DMS79 treated with DMSO at 0.1 percent for 48 hours (cell line): ENCODE measurements around the gene C10orf53.
"Not testable (repeated sequence)": the region's sequence is repeated elsewhere in the genome, so short reads cannot be mapped to it uniquely, and the experiment has no call there.

Experiments
- DNase-seq: peaks from one replicate; lab custom pipeline; 2025; lab: John Stamatoyannopoulos, UW

Gene C10orf53

GRCh38 chr10:49688261-49688846 is 8.9 kb downstream of the C10orf53 start:
- no peak for DNase-seq

DNA sequence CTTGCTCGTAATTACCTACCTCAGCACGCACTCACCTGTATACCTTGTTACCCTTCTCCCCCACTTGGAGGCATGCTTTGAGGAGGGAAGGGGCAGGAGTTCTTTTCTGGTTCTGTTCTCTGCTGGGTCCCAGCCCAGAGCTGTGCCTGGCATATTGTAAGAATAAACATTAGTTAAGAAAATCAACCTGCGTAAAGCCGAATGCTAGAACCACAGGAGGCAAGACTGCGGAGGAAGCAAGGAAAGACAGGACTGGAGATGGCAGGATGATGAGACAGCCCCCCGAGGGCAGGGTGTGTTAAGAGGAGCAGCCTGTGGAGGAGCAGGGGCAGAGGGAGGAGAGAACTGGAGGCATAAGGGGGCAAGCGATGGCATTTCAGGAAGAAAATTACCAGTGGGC is 9.5 kb downstream of the C10orf53 start:
- DNase-seq: no peak

DNA sequence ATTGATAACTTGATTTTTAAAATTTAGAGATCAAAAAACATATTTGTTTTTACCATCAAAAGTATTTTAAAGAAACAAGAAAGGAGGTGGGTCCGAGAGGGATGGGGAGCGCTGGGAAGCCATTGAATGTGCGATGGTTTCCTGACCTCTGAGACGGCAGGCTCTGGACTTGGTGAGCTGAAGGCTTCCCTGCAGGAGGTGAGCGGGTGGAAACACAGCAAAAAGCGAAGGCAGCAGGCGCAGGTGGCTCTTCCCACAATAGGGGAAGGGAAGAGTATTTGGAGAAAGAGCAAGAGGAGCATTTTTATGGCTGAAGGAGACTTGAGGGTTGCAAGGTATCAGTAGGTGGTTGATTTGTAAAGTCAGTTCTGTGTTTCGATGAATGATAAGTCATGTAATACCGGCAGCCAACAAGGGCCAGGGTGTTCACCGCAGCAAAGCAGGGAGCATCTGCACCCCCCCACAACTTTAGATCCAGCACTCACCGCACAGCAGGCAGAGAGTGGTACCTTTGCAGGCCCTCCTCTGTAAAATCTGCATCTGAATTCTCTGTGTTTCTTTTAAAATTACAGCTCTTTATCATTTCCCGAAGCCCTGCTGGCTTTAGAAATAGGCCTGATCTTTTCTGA is 10.5 kb downstream of the C10orf53 start:
- DNase-seq: no peak

DNA sequence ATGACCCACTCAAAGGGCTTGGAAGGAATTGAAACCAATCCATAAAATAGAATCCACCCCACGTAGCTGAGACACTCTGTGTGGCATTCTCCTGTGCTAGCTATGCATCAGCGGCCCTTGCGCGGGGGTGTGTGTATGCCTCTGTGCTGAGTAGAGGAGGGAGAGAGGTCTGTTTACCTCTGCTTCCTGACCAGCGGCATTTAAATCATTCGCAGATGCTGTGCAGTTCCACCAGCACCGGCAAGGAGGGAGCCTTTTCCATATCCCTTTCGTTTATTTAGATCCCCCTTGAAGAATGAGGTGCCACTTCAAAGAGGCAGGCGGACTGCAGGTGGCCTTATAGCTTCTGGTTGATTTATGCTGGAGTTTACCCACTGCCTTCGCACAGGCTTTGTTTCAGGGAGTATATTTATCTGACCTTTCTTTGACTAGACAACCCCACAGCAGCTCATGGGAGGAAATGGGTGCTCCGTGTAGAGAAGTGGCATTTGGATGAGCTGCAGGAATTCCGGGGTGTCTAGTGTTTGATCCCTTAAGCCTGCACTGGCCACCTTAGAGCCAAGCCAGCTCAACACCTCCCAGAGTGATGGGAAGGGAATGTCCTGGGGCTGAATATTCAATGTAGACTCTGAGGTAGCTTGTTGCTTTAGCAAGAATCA is 11.4 kb downstream of the C10orf53 start:
- peak; percentile 5 for DNase-seq

DNA sequence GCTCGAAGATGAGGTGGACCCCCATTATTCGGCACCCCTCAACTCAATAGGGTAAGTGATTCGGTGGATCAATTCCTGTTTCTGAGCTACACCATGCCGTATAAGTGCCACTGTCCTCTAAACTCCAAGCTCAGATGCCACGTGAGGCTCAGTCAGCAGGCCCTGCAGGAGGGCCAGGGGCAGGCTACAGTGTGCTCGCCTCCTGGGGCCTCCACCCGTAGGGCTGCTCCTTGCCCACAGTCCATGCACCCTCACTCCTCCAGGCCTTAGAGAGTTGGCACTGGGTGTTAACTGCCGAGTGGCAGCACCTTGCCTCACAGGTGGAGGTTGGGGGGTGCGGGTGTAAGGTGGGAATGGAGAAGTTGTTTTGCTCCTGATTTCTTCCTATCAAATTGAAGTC is 12.1 kb downstream of the C10orf53 start:
- DNase-seq: no peak

- no peak for DNase-seq
Measured at GRCh38 chr10:49694466-49694865, 15.0 kb downstream of the C10orf53 start.

DNA sequence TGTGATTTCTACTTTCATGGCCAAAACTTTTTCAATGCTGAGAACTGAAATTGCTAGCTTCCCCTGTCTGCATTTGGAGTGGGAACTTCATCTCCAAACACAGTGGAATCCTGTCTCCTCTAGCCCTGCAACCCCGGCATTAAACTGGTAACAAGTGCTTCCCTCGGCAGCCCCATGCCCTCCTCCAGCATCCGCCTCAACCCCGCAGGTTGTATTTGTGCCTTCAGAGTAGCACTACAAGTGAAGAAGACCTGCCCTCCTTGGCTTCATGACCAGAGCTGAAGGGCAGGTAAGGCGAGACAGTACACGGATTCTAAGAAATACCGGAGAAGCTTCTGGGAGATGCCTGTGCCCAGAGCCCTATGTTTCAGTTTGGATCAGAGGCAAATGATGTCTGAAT is 16.9 kb downstream of the C10orf53 start:
- no peak for DNase-seq

GRCh38 chr10:49698679-49699078 is 19.2 kb downstream of the C10orf53 start:
- no peak for DNase-seq

DNA sequence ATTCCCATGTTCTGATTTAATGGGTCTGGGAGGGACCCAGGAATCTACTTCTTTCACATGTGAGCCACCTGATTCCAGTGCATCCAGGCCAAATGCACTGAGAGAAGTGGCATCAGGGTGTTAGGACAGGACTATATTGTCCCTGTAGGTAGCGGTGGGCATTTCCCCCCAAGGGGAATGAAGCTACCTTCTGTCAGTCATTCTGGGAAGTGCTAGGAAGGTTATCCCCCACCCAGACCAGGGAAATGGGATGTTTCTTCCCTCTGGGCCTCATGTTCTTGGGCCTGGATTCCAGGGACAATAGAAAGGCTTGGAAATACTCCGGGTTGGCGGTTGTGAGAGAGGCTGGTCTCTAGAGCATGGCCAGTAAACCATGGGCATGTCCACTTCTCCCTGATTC is 20.8 kb downstream of the C10orf53 start:
- DNase-seq: no peak

GRCh38 chr10:49700997-49701396 is 21.5 kb downstream of the C10orf53 start:
- DNase-seq: peak; percentile 72

- no peak for DNase-seq
Measured at GRCh38 chr10:49707585-49707984, 28.1 kb downstream of the C10orf53 start.

- DNase-seq: no peak
Measured at GRCh38 chr10:49709934-49710333, 30.5 kb downstream of the C10orf53 start.

DNA sequence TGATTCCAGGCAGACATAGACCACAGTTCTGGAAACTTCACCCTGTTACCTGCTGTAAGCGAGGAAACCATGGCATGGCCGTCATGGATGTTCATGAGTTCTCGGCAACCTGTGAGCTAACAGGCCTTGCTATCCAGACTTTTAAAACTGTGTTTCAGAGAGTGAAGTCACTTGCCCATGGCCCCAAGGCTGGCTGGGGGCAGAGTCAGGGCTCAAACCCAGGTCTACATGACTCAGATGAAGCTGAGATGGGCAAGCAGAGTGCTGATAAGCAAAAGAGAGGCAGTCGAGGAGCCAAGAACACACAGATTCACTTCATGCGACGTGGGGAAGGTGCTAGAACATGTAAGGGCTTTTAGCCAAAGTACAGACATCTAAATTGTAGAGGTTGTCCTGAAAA is 31.5 kb downstream of the C10orf53 start:
- no peak for DNase-seq

DNA sequence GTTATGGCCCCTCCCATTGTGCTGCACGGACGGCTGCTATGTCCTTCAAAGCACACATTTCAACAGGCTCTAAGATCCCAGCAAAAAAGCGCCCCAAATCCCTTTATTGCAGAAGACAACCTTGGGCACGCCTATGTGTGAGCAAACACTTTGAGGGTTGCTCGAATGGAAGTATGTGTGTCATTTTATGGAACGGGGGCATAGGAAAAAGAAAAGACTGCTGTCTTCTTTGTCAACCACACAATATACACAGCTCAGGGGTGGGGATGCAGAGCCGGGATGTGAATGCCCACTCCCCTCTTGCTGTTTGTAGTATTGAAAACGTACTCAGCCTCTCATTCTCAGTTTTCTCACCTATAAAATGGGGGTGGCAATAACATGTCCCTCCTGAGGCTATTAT is 32.0 kb downstream of the C10orf53 start:
- no peak for DNase-seq

DNA sequence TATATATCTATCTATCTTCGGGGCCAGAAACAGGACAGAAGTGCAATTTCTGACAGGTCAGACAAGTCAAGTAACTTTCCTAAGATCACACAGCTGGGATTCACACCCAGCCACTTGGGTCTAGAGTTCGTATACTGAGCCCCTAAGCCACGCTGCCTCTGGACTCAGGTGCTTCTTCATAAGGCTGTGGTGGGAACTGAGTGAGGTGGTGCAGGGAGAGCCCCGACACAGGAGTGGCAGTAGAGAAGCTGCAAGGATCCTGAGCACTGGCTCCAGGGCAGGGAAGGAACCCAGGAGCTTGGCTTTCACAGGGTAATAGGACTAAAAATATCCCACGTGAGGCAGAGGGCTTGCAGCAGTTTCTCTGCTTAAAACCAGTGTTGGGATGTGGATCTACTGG is 33.8 kb downstream of the C10orf53 start:
- no peak for DNase-seq

DNA sequence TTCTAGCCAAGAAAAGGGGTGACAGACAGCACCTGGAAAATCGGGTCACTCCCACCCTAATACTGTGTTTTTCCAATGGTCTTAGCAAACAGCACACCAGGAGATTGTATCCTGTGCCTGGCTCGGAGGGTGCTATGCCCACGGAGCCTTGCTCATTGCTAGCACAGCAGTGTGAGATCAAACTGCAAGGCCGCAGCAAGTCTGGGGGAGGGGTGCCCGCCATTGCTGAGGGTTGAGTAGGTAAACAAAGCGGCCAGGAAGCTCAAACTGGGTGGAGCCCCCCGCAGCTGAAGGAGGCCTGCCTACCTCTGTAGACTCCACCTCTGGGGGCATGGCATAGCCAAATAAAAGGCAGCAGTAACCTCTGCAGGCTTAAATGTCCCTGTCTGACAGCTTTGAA is 35.7 kb downstream of the C10orf53 start:
- not testable (repeated sequence) for DNase-seq

DNA sequence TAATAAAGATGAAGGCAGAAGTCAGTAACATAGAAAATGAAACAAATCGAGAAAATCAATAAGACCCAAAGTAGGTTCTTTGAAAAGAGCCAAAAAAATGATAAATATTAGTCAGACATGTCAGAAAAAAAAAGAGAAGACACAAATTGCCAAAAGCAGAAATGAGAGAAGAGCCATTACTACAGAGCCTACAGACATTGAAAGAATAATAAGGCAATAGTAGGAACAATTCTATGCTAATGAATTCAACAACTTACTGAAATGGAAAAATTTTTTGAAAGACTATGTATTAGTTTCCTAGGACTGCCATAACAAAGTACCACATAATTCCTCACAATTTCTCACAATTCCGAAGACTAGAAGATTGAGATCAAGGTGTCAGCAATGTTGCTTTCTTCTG is 47.1 kb downstream of the C10orf53 start:
- no peak for DNase-seq

GRCh38 chr10:49733866-49734265 is 54.4 kb downstream of the C10orf53 start:
- DNase-seq: no peak

DNA sequence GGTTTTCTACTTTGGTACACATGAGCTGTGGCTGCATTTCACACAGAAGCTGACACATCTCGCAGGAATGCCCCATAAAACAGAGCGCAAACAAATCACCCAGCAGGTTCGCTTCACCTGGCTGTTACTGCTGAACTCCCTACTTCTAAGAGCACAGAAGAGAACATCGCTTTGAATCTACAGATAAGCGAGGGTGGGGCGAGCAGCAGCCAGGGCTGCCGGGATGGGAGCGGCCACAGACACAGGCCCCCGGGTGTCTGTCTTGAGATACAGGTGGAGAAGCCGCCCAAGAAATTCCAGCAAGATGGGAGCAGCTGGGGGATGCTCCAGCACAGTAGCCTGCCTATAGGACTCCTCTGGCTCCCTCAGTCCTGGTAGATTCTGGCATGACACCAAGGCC is 55.2 kb downstream of the C10orf53 start:
- DNase-seq: no peak

DNA sequence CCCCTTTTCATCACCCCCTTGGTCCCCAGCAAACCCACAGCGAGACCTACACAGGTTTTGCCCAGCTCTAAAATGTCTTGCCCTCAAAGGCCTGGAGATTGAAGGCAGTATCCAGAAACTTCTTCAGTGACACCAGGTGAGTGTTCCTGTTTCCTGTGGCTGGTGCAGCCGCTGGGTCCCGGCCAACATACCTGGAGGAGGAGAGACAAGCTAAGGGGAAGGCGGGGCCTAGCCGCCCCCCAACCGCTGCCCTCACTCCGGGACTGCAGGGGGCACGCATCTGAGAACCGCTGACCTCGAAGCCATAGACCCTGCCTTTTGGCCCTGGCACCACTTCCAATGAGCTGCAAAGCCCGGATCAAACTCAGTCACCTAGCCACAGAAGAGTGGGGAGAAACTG is 55.7 kb downstream of the C10orf53 start:
- DNase-seq: no peak

- no peak for DNase-seq
Measured at GRCh38 chr10:49735848-49736563, 56.6 kb downstream of the C10orf53 start.

DNA sequence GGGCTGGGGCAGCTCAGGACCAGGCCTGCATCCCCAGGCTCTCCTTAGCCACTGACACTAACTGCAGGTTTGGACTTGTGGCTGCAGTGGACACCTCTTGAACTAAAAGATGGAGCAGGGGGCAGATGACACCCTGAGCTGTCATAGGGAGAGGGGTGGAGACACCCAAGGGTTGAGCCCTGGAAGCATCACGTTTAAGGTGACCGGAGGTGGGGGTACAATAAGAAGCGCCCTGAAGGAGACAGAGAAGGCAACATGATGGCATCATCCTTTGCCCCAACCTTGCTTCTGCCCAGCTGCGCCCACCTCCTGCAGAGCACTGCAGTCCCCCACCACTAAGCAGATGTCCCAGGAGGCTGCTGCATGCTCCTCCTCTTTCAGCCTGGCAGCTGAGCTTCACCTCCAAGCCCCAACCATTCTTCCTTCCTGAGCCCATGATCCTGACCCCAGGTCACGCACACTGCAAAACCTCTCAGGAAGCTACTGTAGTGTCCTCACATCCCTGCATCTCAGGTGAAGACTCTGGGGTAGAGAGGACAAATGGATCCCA is 57.2 kb downstream of the C10orf53 start:
- DNase-seq: no peak
